Measurements from ENCODE around the gene AP4B1.
"Not testable (repeated sequence)": the region's sequence is repeated elsewhere in the genome, so short reads cannot be mapped to it uniquely, and the experiment has no call there.

The AP4B1 gene

DNA sequence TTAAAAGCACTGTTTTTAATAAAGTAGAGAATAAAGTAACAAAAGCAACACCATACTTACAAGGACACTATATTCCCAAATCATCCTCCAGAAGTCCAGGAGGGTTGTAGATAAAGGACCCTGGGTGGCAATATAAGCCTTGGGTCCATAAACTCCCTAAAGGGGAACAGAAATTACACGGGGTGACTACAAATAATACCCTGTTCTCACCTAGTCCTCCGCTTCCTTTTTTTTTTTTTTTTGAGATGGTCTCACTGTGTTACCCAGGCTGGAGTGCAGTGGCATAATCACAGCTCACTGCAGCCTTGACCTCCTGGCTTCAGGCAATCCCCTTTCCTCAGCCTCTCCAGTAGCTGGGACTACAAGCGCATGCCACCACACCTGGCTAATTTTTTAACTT, 46.2 kb downstream of the AP4B1 start:
- no peak for DNase-seq (ENCODE audit: low spot score)

DNA sequence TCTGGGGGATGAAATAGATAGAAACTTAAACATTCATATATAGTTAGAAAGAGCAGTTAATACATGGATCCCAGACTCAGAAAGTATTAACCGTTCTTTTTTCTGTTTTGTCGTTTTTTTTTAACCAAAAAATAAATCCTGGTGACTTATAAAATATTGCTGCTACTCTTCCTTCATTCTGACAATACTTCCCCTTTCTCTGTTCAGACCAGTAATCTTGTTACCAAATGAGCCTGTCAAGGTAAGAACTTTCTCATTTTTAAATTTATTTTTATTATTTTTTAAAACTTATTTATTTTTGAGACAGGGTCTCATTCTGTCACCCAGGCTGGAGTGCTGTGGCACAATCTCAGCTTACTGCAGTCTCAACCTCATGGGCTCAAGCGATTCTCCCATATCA, 46.8 kb downstream of the AP4B1 start:
- no peak for DNase-seq (ENCODE audit: low spot score)

DNA sequence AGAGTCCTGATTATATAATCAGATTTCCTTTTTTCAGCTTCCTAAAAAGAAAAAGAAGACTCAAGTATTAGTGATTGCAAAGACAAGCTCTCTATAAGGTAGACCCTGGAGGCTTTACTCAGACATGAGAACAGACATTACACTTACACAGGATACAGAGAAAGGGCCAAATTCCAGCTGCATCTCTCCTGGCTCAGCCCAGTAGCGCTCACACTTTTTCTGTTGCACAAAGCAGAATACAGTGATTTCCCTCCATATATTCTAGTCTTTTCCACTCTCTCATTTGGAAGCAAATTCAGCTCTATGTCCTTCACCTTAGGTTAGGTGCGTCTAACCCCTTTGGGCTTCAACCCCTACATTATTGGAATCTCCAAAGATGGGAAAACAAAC, 48.2 kb downstream of the AP4B1 start:
- no peak for DNase-seq (ENCODE audit: low spot score)

DNA sequence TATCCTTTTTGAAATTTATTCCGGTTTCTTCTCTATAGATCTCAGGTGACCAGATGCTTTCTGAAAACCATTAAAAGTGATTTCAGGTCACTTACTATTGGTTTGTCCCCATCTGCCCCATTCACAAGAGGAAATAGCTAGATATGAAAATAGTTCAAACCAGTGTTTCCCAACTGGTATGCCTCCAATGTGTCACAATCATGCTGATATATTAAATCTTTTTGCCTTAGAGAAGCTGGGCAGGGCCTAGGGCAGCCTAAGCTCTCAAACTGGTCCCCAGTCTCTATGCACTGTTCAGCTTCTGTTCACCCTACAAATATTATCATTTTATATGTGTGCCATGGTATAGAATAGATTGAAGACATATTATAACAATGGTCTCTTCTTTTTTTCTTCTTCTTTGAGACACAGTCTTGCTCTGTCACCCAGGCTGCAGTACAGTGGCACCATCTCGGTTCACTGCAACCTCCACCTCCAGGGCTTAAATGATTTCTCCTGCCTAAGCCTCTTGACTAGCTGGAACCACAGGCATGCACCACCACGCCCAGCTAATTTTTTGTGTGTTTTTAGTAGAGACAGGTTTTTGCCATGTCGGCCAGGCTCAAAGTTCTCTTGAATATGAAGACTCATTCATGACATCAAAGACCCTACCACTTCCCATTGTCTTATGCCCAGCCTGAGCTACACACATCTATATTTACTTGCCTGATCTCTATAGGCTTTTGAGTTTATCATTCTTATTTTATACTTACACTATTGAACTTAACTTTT, 48.8 kb downstream of the AP4B1 start:
- no peak for DNase-seq (ENCODE audit: low spot score)

DNA sequence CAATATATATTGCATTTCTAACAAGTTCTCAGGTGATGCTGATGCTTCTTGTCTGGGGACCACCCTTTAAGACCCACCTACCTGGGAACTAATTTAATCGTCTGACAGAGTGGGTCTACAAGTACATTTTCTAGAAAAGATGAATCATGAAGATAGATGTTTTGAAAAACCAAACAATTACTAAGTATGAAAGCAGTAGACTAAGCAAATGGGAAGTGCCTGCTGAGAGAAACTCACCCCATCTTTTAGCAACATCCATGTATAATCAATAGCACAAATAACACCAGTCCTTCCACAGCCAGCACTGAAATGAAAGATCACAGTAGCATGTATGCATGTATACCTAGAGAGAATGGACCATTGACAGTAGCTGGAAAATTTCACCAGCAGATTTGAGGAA, 50.4 kb downstream of the AP4B1 start:
- DNase-seq (ENCODE audit: low spot score), result no peak

DNA sequence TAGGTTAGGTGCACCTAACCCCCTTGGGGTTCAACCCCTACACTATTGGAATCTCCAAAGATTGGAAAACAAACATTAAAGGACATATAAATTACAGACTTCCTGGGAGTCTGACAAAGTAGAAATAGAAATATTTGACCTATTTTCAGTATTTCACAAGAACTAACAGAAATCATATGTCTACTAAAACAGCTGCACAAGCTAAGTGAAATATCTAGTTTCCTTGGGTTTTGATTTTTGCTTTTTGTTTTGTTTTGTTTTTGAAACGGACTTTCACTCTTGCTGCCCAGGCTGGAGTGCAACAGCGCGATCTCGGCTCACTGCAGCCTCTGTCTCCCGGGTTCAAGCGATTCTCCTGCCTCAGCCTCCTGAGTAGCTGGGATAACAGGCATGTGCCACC, 51.9 kb downstream of the AP4B1 start:
- not testable (repeated sequence) for DNase-seq (ENCODE audit: low spot score)

DNA sequence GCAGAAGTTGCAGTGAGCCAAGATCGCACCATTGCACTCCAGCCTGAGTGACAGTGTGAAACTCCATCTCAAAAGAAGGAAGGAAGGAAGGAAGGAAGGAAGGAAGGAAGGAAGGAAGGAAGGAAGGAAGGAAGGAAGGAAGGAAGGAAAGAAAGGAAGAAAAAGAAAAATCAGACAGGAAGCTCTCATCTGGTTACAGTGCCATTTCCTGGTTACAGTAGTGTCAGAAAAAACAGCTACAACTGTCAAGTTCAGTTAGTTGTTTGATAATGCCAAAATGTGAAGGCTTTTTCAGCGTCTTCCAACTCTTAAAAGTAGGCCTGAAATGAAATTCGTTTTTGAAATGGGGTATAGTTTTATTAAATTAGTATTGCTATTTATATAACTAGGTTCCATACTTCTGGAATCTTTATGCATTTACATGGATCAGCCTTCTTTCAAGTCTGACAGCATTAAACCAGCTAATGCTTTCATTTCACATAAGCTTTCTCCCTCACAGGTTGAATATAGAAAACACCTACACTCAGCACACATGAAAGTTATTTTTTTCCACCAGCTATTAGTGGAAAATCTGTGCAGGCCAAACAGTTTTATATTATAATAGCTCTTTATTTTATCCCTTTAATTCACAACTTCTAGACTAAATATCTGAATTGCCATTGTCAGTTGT, 54.3 kb downstream of the AP4B1 start:
- DNase-seq (ENCODE audit: low spot score), result no peak

DNA sequence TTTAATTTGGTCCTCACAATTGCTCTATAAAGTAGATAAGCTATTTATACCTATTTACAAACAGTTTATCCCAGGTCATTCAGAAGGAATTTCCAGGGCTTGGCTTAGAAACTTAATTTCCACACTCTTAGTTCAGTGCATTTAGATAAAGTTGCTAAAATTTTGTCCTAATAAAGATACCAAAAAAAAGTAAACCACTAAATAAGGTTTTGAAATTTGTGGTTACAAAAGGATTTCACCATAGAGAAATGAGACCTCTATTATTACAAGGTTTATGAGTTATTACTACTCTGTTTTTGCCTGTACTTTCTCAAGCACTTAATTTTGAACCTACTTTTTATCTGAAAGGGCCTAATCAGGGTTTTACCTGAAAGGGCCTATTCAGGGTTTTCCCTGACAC, 55.5 kb downstream of the AP4B1 start:
- no peak for DNase-seq (ENCODE audit: low spot score)

DNA sequence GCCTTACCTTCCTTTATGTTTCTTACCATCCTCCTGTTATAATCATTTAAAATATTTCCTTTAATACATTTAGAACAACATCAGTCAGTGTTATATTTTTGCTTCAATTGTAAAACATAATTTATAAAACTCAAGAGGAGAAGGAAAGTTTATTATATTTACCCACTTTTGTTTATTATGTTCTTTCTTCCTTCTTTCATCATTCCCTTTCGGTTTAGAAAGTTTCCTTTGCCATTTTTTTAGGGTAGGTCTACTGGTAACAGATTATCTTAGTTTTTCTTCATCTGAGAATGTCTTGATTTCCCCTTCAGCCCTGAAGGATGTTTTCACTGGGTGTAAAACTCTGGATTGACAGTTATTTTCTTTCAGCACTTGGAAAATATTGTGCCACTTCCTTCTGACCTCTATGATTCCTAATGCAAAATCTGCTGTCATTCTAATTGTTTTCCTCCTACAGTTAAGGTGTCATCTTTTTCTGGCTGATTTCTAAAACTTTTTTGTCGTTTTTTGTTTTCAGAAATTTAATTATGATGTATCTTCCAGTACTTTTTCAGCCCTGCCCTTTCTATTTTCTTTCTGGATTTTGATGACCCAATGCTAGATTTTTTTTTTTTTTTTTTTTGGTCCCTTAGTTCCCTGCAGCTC, 58.1 kb downstream of the AP4B1 start:
- DNase-seq (ENCODE audit: low spot score), result no peak
